Pancreas (tissue), 10 donors: ENCODE data around the gene SULT1A4. TPM values are rescaled to one million over a fixed set of nuclear protein-coding genes. Genes with fewer than 3 reads are reported as not detected.
A peak's percentile ranks its signal among the peaks of the same experiment; 100 is the strongest.
"Not testable (repeated sequence)": the region's sequence is repeated elsewhere in the genome, so short reads cannot be mapped to it uniquely, and the experiment has no call there.

Experiments used
- ATAC-seq, 4 donors: fragments of 200-7000 bp; cut with Tn5 transposase; one replicate each; pipeline versions ENCODE4 v1.8.0 to v1.9.1; 2020; ENCODE audit warnings: mild to moderate bottlenecking in 4 of 4, moderate library complexity in 4 of 4
- DNase-seq, 6 donors: peaks; one replicate each; pipeline ENCODE4 v3.0.0-alpha.2; 2020
- FAIRE-seq: peaks from 2 replicates; lab custom pipeline; 2012; peaks lifted over from hg19 to GRCh38; lab: Jason Lieb, UNC
- H3K27ac ChIP-seq, 4 donors: fragments of 200-600 bp; sonication (generic); 1 replicate in 3 of 4; 2 replicates in 1 of 4; pipeline versions ENCODE4 v1.5.0 to v1.8.0; 2020
- H3K27me3 ChIP-seq, 4 donors: fragments of 200-600 bp; one replicate each; pipeline ENCODE4 v1.8.0; 2021
- H3K36me3 ChIP-seq, 3 donors: fragments of 200-600 bp; sonication (generic) in 1 of 3; one replicate each; pipeline versions ENCODE4 v1.5.0 to v1.8.0; 2020 to 2021
- H3K4me1 ChIP-seq, 3 donors: fragments of 200-600 bp; one replicate each; pipeline ENCODE4 v1.8.0; 2021
- H3K4me3 ChIP-seq, 4 donors: fragments of 200-600 bp; sonication (generic) in 2 of 4; one replicate each; pipeline versions ENCODE4 v1.5.0 to v1.8.0; 2020 to 2021
- H3K9me3 ChIP-seq, 4 donors: fragments of 200-600 bp; one replicate each; pipeline ENCODE4 v1.8.0; 2021
- WGBS, 2 donors: extraction: QIAGEN DNeasy Blood & Tissue Kit; methylation state at CpG; one replicate each; pipeline ENCODE4 v1.1.7; 2013; 5-methylcytosine and 5-hydroxymethylcytosine counted together
- intact Hi-C, 3 donors: fragments of 100-400 bp; cut with DNase I; formaldehyde crosslinking; loops; one replicate each; pipeline versions ENCODE4 v1.11.1 to v1.14.2; 2022
- polyA plus RNA-seq, 2 donors: library from polyadenylated mRNA; stranded (reverse); fragments of 200-250 nt; gene quantifications; one replicate each; pipeline ENCODE4 v1.2.3, GENCODE V29; 2013
- total RNA-seq, 6 donors: library from RNA; stranded (reverse); fragmentation: NEBNext Ultra II Directional in 4 of 6; extraction: Animal tissue kit (Norgen Biotek cat#: 25700) in 4 of 6; gene quantifications; one replicate each; pipeline versions ENCODE4 v1.2.1 to v1.2.4, GENCODE V29; 2021 to 2023
- donor health status: healthy with polysubstance abuse.
- donor health status: DM: no; HTN: no; CAD: no; lungs with moderate emphysema.
- donor health status: DM: no; HTN: no; CAD: no.
- donor health status: control.
- donor health status: control.
- donor health status: Bipolar disorder and iron deficiency.
- donor health status: DM: yes; HTN: yes; CAD: no.
- donor health status: DM: no; HTN: no; CAD: no.
- donor health status: DM: no; HTN: no; CAD: no.
- donor health status: DM: yes; HTN: yes; CAD: no.

SULT1A4 gene
- total and polyA plus RNA-seq, 8 donors = 0.37 to 15.8 (median 2.5) TPM

DNA sequence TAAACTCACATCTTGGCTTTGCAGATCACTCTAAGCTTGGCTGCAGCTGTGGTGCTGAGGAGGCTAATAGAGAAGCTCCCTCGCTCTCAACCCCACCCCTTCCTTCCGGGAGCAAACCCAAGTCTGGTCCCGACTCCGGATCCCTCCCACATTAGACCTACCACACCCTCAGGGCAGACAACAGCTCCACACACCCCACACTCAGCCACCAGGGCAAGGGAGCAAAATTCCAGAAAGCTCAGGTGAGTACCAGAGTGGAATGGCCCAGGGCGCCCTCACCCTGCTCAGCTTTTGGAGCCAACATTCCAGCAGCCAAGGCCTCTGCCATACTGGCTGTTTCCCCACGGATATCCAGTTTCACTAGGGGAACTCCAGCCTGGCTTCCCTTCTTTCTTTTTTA, 9.9 kb downstream of the SULT1A4 start:
- intact Hi-C loops, H3K4me3 ChIP-seq: not testable (repeated sequence)

DNA sequence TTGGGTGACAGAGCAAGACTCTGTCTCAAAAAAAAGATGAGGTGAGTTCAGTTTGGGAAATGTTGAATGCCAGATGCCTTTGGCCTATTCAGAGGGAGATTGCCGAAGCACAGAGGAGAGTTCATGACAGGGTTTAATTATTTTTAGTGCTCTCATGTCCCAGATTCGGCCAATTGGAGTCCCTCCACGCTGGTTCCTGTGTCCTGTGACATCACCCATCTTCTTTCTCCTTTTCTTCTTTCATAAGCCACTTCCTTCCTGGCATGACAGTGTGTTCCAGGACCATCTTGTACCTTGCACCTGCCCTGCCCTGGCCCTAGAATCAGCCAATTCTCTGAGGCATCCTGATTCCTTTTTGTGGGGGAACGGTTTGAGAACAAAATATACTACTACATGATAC, 12.4 kb downstream of the SULT1A4 start:
- intact Hi-C loops, H3K9me3 ChIP-seq, H3K27ac ChIP-seq, H3K4me3 ChIP-seq, DNase-seq, H3K27me3 ChIP-seq, H3K36me3 ChIP-seq, ATAC-seq, H3K4me1 ChIP-seq, FAIRE-seq: not testable (repeated sequence)
- no CpG with 5 or more reads among the region's 4 CpGs for WGBS, 2 donors

More for the DNA sequence above, 9.9 kb downstream of the SULT1A4 start:
- H3K36me3 ChIP-seq, FAIRE-seq, H3K4me1 ChIP-seq, H3K27me3 ChIP-seq, H3K9me3 ChIP-seq: not testable (repeated sequence)
- 21 to 22% methylated on average over 5 of the region's 6 CpGs for WGBS, 2 donors
- ATAC-seq (peak; percentile 71 to 83 (median 77)), DNase-seq (peak; percentile 25 to 72 (median 59))
- peak overlapping the region in 1 of 4 donors; percentile 62 for H3K27ac ChIP-seq

DNA sequence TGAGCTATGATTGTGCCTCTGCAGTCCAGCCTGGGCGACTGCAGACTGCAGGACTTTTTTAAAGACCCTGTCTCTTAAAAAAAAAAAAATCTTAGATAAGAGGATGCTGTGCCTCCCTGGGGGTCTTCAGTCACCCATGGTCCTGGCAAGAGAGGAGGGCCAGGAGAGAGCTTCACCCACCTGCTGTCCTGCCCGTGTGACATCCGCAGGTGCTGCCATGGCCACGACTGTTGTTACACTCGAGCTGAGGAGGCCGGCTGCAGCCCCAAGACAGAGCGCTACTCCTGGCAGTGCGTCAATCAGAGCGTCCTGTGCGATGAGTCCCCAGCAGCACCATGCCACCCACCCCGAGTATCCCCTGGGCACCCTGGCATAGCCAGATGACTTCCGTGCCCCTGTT, 22.6 kb downstream of the SULT1A4 start:
- H3K4me3 ChIP-seq, intact Hi-C loops, FAIRE-seq, H3K9me3 ChIP-seq, H3K36me3 ChIP-seq, ATAC-seq, H3K27me3 ChIP-seq, H3K4me1 ChIP-seq, H3K27ac ChIP-seq: not testable (repeated sequence)
- 58 to 59% methylated on average over 5 to 6 of the region's 12 CpGs for WGBS, 2 donors
- DNase-seq = peak; percentile 1 to 55 (median 12)

DNA sequence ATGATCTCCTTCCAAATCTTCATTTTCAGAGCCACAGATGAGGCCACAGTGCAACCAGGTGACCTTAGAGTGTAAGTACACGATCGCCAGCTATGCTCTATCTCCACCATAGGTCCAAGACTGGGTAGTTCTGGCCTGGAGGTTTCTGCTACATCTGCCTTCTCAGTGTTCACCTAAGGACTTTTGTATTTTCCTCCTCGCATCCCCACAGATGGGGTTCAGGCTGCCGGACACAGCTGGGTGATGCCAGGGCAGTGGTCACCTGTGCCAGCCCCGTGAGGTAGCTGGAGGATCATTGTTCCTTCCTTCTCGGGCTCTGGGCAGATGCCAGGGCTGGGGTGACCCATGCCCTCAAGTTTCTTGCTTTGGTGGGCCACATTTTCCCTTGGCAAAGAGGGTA, 46.6 kb downstream of the SULT1A4 start, which contains the start of gene NPIPB12:
Gene NPIPB12 (minus strand): TSS at position 101 of the 400 bp plus-strand sequence.
- H3K4me1 ChIP-seq, FAIRE-seq, H3K27ac ChIP-seq, H3K4me3 ChIP-seq, DNase-seq, intact Hi-C loops, ATAC-seq, H3K36me3 ChIP-seq, H3K27me3 ChIP-seq, H3K9me3 ChIP-seq: not testable (repeated sequence)
- WGBS, 2 donors = 87 to 94% methylated on average over 2 of the region's 6 CpGs

Other genes with a start within 250 kb of the SULT1A4 start
- 1 to 10 TPM in 1 of 6 donors, under 1 TPM in 5; 0.14 to 1.2 (median 0.25) TPM for gene NPIPB11, start 53.2 kb upstream of the SULT1A4 start, total RNA-seq
- 1 to 10 TPM; 2.9 to 3.6 TPM for gene NPIPB11, start 53.2 kb upstream of the SULT1A4 start, polyA plus RNA-seq
- 1 to 10 TPM; 1.1 to 3.5 (median 2.0) TPM for gene BOLA2, start 5.6 kb upstream of the SULT1A4 start, total RNA-seq
- 1 to 10 TPM; 7.4 to 9.0 TPM for gene BOLA2, start 5.6 kb upstream of the SULT1A4 start, polyA plus RNA-seq
- 10 to 100 TPM in 4 of 6 donors, 1 to 10 TPM in 2; 6.5 to 22.1 (median 14.2) TPM for gene SLX1B, start 5.4 kb upstream of the SULT1A4 start, total RNA-seq
- 10 to 100 TPM; 11.4 to 15.3 TPM for gene SLX1B, start 5.4 kb upstream of the SULT1A4 start, polyA plus RNA-seq
- gene NPIPB12, start 46.5 kb downstream of the SULT1A4 start, total RNA-seq = 10 to 100 TPM; 11.2 to 25.7 (median 15.2) TPM
- 100 to 1,000 TPM; 103 to 207 TPM for gene NPIPB12, start 46.5 kb downstream of the SULT1A4 start, polyA plus RNA-seq
- 1 to 10 TPM in 3 of 6 donors, under 1 TPM in 3; 0.23 to 6.4 (median 1.3) TPM for gene SPN, start 203.3 kb downstream of the SULT1A4 start, total RNA-seq
- under 1 TPM; 0.16 to 0.49 TPM for gene SPN, start 203.3 kb downstream of the SULT1A4 start, polyA plus RNA-seq
- gene QPRT, start 219.3 kb downstream of the SULT1A4 start, total RNA-seq = 10 to 100 TPM; 16.3 to 29.7 (median 19.2) TPM
- gene QPRT, start 219.3 kb downstream of the SULT1A4 start, polyA plus RNA-seq = 10 to 100 TPM in 1 of 2 donors, 1 to 10 TPM in 1; 8.2 to 15.1 TPM